Glomerular endothelial cell (primary cell): Measurements from ENCODE around the gene PRRT4. TPM values are rescaled to one million over a fixed set of nuclear protein-coding genes. Genes with fewer than 3 reads are reported as not detected.

Source experiments
- DNase-seq: peaks from one replicate; pipeline ENCODE4 v3.0.0-alpha.2; 2011; ENCODE audit warnings: low read depth, low spot score; ENCODE audit errors: extremely low read depth
- total RNA-seq: library from RNA; depleted of rRNA; stranded (reverse); fragments of >200 nt; gene quantifications from 2 replicates; pipeline ENCODE4 v1.2.3, GENCODE V29; 2015

Gene PRRT4
- total RNA-seq, 1 donor from 2014 or later = 0.35 TPM

DNA sequence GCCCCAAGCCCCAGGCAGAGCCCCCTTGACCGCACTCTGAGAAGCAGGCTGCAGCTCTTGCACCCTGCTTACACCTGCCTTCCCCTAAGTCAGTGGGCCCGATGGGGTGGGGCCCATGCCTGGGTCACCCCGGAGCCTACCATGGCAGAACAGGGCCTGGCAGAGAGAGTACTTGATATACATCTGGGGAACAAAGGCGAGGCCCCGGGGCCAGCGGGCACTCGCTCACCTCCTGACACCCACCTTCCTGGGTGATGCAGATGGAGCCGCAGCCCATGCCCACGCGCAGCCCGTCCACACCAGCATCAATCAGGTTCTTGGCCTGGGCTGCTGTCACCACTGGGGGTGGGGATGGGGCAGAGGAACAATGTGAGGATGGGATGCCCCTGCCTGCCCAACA lies 34.9 kb upstream of the PRRT4 start:
- DNase-seq = no peak

GRCh38 chr7:128395748-128396147 lies 34.3 kb upstream of the PRRT4 start:
- no peak for DNase-seq

- DNase-seq = no peak
Observed at GRCh38 chr7:128394904-128395496, 33.5 kb upstream of the PRRT4 start.

- DNase-seq = no peak
Observed at GRCh38 chr7:128393526-128394330, 32.2 kb upstream of the PRRT4 start.

GRCh38 chr7:128392446-128393327 lies 31.2 kb upstream of the PRRT4 start:
- no peak for DNase-seq

DNA sequence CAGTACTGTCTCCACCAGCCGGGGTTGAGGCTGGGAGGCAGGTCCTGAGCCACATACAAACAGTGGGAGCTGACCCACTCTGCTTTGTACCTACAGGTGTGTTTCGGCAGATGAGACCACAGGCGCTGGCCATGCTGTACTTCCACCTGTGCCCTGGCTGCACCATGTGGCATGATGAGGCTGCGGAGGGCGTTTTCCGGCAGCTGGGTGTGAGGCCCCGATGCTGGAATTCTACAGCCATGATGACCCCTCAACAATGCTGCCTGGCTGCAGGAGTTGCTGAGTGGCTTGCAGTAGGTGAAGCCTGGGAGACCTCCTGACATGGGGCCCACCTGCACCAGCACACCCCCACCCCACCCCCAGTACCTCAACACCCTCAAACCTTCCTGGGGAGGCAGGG lies 30.3 kb upstream of the PRRT4 start:
- DNase-seq = no peak

DNA sequence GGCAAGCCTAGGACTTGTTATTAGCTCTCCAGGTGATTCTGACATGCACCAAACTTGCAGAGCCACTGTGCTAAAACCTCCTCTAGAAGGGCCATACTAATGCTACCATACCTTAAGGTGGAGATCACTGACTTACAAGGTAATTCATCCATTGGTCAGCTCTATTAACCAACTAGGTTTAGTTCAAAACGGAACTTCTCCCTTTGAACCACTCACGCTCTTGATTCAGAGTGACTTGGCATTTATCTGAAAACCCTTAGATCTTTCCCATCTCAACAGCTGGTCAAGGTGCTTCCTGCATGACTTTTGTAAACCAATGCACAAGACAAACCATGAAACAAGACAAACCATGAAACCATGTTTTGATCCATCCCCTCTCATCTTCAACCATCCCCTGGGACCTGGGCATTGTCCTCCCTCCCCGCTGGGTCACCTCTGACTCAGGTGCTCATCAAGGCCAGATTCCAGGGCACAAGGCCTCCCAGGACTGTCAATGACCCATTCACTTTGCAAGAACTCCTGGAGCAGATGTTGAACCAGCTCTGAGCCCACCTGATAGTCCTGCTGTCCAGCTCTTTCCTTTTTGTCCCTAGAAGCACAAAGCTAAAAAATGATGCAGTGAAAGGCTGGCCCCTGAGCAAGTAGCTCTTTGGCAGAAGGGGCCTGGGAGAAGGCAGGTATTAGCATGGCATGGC lies 29.5 kb upstream of the PRRT4 start:
- no peak for DNase-seq

- DNase-seq = no peak
Observed at GRCh38 chr7:128389618-128390329, 28.3 kb upstream of the PRRT4 start.

DNA sequence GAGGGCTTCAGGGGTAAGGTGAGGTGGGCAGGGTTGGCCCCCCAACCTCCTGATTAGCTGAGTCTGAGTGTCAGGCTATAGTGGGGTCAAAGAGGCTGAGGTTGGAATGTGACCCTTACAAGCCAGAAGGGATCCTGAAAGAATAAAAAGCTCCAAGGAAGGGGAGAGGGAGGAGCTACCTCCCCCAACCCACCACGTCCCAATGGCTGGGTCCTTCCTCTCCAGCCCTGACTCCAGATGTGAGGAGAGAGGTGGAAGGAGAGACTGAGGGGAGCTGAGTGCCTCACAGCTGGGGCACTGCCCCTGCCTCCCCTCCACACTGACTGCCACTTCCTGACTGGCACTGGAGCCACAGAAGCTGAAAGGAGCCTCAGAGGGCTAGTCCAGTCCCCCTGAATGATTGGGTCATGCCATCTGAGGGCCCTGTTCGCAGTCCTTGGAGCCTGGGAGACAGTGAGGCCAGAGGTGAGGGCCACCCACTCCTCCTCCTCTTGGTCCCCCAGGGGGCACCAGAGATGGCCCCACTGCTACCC lies 27.7 kb upstream of the PRRT4 start:
- no peak for DNase-seq

DNA sequence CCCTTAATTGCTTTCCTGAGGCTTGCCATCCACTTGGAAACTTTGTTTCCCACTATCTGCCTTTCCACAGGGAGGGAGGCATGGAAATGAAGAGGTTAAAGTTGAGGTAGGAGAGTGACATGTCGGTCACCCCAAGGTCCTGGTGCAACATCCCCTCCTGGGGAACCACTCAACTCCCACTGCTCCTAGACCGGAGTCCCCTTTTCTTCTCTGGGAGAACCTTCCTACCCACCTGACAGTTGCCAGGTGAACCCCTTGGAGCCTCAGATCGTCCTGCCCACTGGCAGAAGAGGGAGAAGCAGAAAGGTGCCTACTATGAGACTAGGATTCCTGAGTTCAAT lies 26.6 kb upstream of the PRRT4 start:
- no peak for DNase-seq

DNA sequence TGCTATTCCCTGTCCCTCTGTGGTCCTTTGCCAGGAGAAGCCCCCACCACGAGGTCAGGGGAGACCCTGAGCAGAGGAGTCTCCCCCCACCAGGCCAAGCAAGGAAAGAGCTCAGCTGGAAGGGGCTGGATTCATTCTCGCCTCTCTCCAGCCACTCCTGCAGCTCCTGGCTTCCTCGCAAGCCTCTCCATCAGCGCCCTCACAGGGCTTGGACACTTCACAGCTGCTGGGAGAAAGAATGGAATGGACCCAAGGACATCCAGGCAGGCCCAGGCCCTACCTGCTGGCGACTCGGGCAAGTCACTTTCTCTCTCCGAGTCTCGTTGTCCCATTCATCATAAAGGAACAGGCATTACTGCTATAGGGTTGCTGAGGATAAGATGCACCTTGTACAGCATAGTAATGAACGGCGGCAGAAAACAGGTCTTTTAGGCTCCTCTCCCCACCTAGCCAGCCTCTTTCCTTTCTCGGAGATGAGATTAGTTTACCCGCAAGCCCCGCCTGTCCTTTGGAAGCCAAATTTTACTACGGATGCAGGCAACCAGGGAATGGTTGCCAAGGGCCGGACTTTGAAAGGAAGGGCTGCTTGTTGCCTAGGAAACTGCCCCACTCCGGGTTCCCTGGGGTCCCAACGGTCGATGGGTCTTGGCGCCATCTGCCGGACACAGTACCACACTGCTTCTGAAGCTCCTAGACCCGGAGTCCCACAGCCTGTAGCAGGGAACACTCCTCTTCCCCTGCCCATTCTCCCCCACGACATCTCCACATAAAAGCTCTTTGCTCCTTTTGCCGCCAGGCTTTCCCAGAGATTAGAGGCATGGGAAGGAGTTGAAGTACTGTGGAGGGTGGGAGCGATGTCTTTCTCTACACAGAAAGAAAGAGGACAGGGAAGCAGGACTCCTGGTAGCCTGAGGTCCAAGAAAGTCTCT lies 26.0 kb upstream of the PRRT4 start:
- no peak for DNase-seq

DNA sequence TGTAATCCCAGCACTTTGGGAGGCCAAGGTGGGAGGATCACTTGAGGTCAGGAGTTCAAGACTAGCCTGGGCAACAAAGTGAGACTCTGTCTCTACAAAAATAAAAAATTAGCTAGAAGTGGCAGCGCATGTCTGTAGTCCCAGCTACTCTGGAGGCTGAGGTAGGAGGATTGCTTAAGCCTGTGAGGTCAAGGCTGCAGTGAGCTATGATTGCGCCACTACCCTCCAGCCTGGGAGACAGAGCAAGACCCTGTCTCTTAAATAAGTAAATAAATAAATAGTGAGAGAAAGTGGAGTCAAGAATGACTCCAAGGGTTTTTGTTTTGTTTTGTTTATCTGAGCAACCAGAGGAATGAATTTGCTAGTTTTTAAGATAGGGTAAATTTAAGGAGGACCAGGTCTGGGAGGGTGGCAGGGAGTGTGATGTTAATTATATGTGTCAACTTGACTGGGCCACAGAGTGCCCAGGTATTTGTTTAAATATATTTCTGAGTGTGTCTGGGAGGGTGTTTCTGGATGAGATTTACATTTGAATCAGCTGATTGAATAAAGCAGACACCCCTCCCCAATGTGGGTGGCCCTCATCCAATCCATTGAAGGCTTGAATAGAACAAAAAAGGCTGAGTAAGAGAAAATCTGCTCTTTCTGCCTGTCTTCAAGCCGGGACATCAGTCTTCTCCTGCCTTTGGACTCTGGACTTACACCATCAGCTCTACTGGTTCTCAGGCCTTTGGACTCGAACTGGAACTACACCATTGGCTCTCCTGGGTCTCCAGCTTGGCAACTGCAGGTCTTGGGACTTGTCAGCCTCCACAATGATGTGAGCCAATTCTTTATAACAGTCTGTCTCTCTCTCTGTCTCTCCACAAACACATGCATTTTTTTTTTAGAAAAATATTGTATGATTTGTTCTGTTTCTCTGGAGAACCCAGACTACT lies 24.8 kb upstream of the PRRT4 start:
- DNase-seq = no peak

DNA sequence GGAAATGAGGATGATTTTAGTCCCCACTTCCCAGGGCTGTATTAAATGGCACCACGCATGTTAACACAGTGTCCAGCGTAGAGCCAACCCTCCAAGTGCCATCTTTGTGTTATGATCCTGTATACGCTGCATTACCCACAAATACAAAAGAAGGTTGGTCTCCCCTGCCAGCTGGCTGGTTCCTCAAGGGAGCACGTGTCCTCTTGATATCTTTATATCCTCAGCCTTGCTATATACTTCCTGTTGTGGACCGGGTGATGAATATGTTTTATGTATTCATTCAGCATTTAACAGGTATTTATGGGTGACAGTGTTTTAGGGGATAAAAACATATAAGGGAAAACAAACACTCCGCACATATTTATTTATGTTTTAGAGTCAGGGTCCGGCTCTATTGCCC lies 23.2 kb upstream of the PRRT4 start:
- no peak for DNase-seq

DNA sequence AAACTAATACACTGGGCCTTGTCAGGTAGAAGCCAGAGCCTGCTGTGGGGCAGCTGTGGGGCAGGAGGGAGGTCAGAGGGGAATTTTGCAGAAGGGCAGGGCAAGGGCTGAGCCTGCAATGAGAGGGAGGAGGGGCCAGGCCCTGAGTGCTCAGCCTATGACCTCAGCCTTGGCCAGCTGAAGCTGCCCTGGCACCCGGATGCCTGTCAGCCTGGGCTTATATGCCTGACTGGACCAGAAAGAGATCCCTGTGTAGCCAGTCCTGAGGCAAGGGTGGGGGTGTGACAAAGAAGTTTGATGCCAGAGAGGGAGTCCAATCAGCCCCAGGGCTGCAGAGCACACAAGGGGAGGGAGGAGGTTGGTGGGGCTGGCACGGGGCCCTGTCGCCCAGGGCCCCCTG lies 22.3 kb upstream of the PRRT4 start:
- no peak for DNase-seq

DNA sequence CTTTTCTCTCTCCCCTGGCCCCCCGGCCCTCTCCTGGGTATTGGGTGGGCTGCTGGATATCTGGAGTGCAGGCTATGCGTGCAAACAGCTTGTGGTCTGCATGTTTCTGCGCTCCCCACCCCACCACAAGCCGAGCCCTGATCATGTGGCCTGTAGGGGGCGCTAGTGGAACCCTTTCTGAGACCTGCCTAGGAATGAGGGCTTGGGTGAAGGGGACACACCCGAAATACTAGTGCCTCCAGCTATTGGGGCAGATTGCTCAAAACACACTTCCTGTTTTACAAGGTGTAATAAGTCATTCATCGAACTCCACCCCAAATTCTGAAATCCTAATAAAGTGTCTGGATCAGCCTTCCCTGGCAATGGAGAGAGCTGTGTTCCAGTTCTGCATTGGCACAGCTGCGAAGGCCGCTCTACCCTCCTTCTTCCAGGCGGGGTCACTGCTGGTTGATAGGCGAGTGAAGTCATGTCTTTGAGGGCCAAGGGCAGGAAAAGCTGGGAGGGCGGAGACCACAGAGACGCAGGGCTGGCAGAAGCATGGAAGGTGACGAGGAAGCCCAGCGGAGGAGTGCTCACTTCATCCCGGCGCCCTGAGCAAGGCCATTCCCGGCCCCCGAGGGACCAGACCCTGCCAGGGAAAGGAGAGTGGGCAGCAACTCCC lies 19.8 kb upstream of the PRRT4 start:
- no peak for DNase-seq

- no peak for DNase-seq
Observed at GRCh38 chr7:128380483-128381106, 19.1 kb upstream of the PRRT4 start.

- no peak for DNase-seq
Observed at GRCh38 chr7:128379900-128380479, 18.5 kb upstream of the PRRT4 start.
